ENCODE data around the gene ALG12.

The ALG12 gene

DNA sequence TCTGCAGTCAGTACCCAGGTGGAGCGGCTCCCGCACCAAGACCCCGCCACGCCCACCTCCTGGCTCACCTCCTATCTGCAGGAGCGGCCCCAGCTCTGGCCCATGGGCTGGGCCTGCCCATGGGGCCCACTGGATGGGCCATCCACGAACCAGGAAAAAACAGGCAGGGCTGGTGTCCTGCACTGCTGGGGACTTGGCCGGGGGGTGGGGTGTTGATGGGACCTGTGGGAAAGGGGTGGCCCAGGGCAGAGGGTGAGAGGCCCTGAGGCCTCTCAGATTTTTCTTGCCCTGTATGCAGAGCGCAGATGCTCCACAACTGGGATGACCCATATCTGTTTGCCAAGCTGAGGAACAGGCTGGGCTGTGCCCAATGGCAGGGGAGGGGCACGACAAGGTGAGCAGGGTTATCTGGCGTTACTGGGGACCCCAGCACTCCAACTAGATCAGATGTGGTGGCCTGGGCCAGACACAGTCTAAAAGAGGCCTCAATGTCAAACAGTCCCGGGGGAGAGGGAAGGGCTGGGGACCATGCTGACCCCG, 39.7 kb upstream of the ALG12 start:
- Histone ChIP-seq H3K4me1 (ENCODE audit: control insufficient read depth in 1 of 2, insufficient read depth in 2 of 2, low read length in 2 of 2) (peaks cover 26 to 34% of the 10 kb centered on the region in 2 experiments), H2BK12ac (ENCODE audit: low read length) (no peak overlapping the region), H3K18ac (ENCODE audit: low read length) (no peak overlapping the region), H3K4me3 (ENCODE audit: low read depth, low read length) (no peak overlapping the region), H3K9me3 (ENCODE audit: insufficient read depth, low read depth, low read length) (peaks cover 2% of the 10 kb centered on the region), H3K4me2 (ENCODE audit: low read length) (no peak overlapping the region), H2AFZ (ENCODE audit: insufficient read depth, low read length, poor library complexity) (no peak overlapping the region), H3K14ac (ENCODE audit: low read length) (peak overlapping the region; percentile 7), H2BK5ac (ENCODE audit: low read depth, low read length, poor library complexity) (no peak overlapping the region), H3K79me1 (ENCODE audit: low read length) (peaks cover 44% of the 10 kb centered on the region), H2BK120ac (ENCODE audit: insufficient read depth, low read length, poor library complexity) (peak overlapping the region; percentile 24), H4K12ac (ENCODE audit: low read depth, low read length) (no peak overlapping the region), H3K79me2 (ENCODE audit: control insufficient read depth, insufficient read depth, low read length, poor library complexity) (peaks cover 25% of the 10 kb centered on the region), H4K91ac (ENCODE audit: low read depth, low read length) (peak overlapping the region; percentile 40), H3K23ac (ENCODE audit: low read length) (no peak overlapping the region), H3K4ac (ENCODE audit: low read depth, low read length) (no peak overlapping the region), H4K8ac (ENCODE audit: low read depth, low read length) (no peak overlapping the region), H3K27me3 (ENCODE audit: insufficient read depth, low read length) (no peaks in the 10 kb centered on the region), H3K9ac (ENCODE audit: low read length) (no peak overlapping the region), H2AK5ac (ENCODE audit: low read length) (peak overlapping the region; percentile 67), H3K36me3 (ENCODE audit: control insufficient read depth in 1 of 2, insufficient read depth in 2 of 2, low read length in 2 of 2) (peaks cover 9 to 11% of the 10 kb centered on the region in 2 experiments), H3K27ac (ENCODE audit: low read depth, low read length) (no peak overlapping the region)
- no CpG with 5 or more reads among the region's 12 CpGs for WGBS (ENCODE audit: extremely low coverage, insufficient coverage, insufficient read length)
- no peak for DNase-seq

DNA sequence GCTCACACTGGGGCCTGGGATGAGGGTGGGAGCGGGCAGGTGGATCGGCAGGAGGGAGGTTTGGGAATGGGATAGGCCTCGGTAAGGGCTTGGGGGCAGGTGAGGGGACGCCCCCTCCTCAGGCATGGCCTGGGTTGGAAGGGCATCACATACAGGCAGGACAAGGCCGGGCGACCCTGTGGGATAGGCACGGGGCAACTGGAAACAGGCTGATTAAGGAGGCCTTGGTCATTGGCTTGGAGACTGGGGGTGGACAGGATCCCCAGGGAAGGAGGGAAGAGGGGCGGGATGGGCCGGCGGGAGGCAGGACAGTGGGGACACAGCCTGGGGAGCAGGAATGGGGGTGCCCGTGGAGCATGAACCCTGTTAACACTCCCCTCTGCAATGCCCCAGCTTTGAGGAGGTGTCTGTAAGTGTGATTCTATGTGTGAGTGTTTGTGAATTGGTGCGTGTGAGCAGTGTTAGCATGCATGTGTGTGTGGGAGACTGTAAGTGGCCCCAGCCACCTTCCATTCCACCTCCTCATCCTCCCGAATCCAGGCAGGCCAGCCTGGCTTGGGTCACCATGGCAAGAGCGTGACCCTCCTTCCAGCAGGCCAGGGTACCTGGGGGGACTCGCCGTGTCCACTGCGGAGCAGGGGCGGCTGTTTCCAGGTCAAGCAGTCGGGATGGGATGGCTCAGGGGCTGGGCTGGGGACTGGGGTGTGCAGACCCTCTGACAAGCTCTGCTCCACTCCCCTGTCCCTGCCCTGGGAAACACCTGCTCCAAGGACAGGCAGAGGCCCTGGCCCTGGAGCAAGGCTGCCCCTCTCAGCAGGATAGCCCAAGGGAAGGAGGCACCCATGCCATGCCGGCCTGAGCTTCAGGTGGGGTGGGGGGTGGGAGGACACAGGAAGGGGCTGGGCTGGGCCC, 38.9 kb upstream of the ALG12 start:
- peaks cover 28 to 36% of the 10 kb centered on the region in 2 experiments for H3K4me1 ChIP-seq (ENCODE audit: control insufficient read depth in 1 of 2, insufficient read depth in 2 of 2, low read length in 2 of 2)
- peaks cover 21% of the 10 kb centered on the region for H3K79me2 ChIP-seq (ENCODE audit: control insufficient read depth, insufficient read depth, low read length, poor library complexity)
- H3K18ac ChIP-seq (ENCODE audit: low read length): no peak overlapping the region
- no peak overlapping the region for H3K4me2 ChIP-seq (ENCODE audit: low read length)
- H2BK12ac ChIP-seq (ENCODE audit: low read length): peak overlapping the region; percentile 7
- no peak for DNase-seq
- H4K91ac ChIP-seq (ENCODE audit: low read depth, low read length): peak overlapping the region; percentile 7
- H3K23ac ChIP-seq (ENCODE audit: low read length): no peak overlapping the region
- no peak overlapping the region for H2BK5ac ChIP-seq (ENCODE audit: low read depth, low read length, poor library complexity)
- H4K12ac ChIP-seq (ENCODE audit: low read depth, low read length): no peak overlapping the region
- H3K4ac ChIP-seq (ENCODE audit: low read depth, low read length): no peak overlapping the region
- H2AFZ ChIP-seq (ENCODE audit: insufficient read depth, low read length, poor library complexity): no peak overlapping the region
- H2AK5ac ChIP-seq (ENCODE audit: low read length): peak overlapping the region; percentile 39
- peaks cover 4% of the 10 kb centered on the region for H3K9me3 ChIP-seq (ENCODE audit: insufficient read depth, low read depth, low read length)
- H3K27me3 ChIP-seq (ENCODE audit: insufficient read depth, low read length): no peaks in the 10 kb centered on the region
- no peak overlapping the region for H3K27ac ChIP-seq (ENCODE audit: low read depth, low read length)
- H3K14ac ChIP-seq (ENCODE audit: low read length): no peak overlapping the region
- no peak overlapping the region for H3K4me3 ChIP-seq (ENCODE audit: low read depth, low read length)
- no peak overlapping the region for H2BK120ac ChIP-seq (ENCODE audit: insufficient read depth, low read length, poor library complexity)
- H4K8ac ChIP-seq (ENCODE audit: low read depth, low read length): no peak overlapping the region
- peaks cover 3 to 6% of the 10 kb centered on the region in 2 experiments for H3K36me3 ChIP-seq (ENCODE audit: control insufficient read depth in 1 of 2, insufficient read depth in 2 of 2, low read length in 2 of 2)
- WGBS (ENCODE audit: extremely low coverage, insufficient coverage, insufficient read length): no CpG with 5 or more reads among the region's 20 CpGs
- peaks cover 45% of the 10 kb centered on the region for H3K79me1 ChIP-seq (ENCODE audit: low read length)
- no peak overlapping the region for H3K9ac ChIP-seq (ENCODE audit: low read length)

GRCh38 chr22:49956418-49956770, 38.2 kb upstream of the ALG12 start:
- WGBS (ENCODE audit: extremely low coverage, insufficient coverage, insufficient read length): no CpG with 5 or more reads among the region's 15 CpGs

DNA sequence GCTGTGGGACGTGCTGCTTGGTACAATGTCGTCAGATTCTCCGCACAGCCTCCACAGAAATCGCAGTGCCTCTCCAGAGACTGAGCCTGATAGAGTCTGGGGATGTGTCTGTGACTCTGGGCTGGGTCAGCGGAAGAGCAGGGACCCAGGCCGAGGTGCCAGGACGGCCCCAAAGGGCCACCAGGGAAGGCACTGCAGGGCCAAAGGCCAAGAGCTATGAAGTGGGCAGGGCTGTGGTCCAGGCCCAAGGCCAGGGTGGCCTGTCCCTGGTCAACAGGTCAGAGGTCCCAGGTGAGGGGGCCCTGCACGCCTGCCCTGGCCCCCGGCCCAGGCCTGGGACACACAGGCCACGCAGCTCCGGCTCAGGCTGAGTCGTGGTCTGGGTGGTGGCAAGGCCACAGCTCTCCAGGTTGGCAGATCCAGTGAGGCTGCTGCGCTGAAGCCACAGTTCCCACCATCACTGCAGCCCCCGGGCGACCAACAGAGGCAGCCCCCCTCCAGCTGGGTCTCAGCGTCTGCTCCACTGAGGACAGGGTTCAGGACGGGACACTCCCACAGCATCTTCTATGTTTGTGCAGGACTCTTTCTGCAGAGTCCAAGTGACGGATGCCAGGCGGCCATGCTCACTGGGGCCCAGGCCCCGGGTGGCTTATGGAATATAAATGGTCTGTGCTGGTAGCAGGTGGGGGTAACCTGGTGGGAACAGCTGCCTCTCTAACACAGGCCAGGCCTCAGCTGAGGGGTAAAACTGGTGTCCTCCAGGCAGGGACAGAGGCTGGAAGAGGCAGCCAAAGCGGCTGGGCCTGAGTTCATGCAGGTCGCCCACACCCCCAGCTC, 37.6 kb upstream of the ALG12 start:
- Histone ChIP-seq H3K27ac (ENCODE audit: low read depth, low read length) (no peak overlapping the region), H2BK120ac (ENCODE audit: insufficient read depth, low read length, poor library complexity) (no peak overlapping the region), H4K12ac (ENCODE audit: low read depth, low read length) (no peak overlapping the region), H3K79me1 (ENCODE audit: low read length) (peaks cover 46% of the 10 kb centered on the region), H3K9me3 (ENCODE audit: insufficient read depth, low read depth, low read length) (peaks cover 2% of the 10 kb centered on the region), H3K14ac (ENCODE audit: low read length) (no peak overlapping the region), H2AFZ (ENCODE audit: insufficient read depth, low read length, poor library complexity) (no peak overlapping the region), H3K4me2 (ENCODE audit: low read length) (no peak overlapping the region), H4K8ac (ENCODE audit: low read depth, low read length) (no peak overlapping the region), H3K4ac (ENCODE audit: low read depth, low read length) (no peak overlapping the region), H4K91ac (ENCODE audit: low read depth, low read length) (peak overlapping the region; percentile 52), H3K36me3 (ENCODE audit: control insufficient read depth in 1 of 2, insufficient read depth in 2 of 2, low read length in 2 of 2) (no peaks in the 10 kb centered on the region), H3K79me2 (ENCODE audit: control insufficient read depth, insufficient read depth, low read length, poor library complexity) (peaks cover 19% of the 10 kb centered on the region), H2AK5ac (ENCODE audit: low read length) (no peak overlapping the region), H3K4me1 (ENCODE audit: control insufficient read depth in 1 of 2, insufficient read depth in 2 of 2, low read length in 2 of 2) (peaks cover 40 to 49% of the 10 kb centered on the region in 2 experiments), H3K4me3 (ENCODE audit: low read depth, low read length) (no peak overlapping the region), H2BK12ac (ENCODE audit: low read length) (peak overlapping the region; percentile 42), H3K18ac (ENCODE audit: low read length) (no peak overlapping the region), H3K27me3 (ENCODE audit: insufficient read depth, low read length) (no peaks in the 10 kb centered on the region), H2BK5ac (ENCODE audit: low read depth, low read length, poor library complexity) (no peak overlapping the region), H3K9ac (ENCODE audit: low read length) (no peak overlapping the region), H3K23ac (ENCODE audit: low read length) (no peak overlapping the region)
- no CpG with 5 or more reads among the region's 22 CpGs for WGBS (ENCODE audit: extremely low coverage, insufficient coverage, insufficient read length)
- no peak for DNase-seq

More at GRCh38 chr22:49956418-49956770, 38.2 kb upstream of the ALG12 start:
- H3K36me3 ChIP-seq (ENCODE audit: control insufficient read depth in 1 of 2, insufficient read depth in 2 of 2, low read length in 2 of 2): no peaks in the 10 kb centered on the region
- H2AK5ac ChIP-seq (ENCODE audit: low read length): peak overlapping the region; percentile 26
- H3K4me2 ChIP-seq (ENCODE audit: low read length): no peak overlapping the region
- no peak overlapping the region for H2BK12ac ChIP-seq (ENCODE audit: low read length)
- H3K14ac ChIP-seq (ENCODE audit: low read length): no peak overlapping the region
- no peak overlapping the region for H4K8ac ChIP-seq (ENCODE audit: low read depth, low read length)
- H3K4ac ChIP-seq (ENCODE audit: low read depth, low read length): no peak overlapping the region
- H2AFZ ChIP-seq (ENCODE audit: insufficient read depth, low read length, poor library complexity): no peak overlapping the region
- no peak overlapping the region for H2BK120ac ChIP-seq (ENCODE audit: insufficient read depth, low read length, poor library complexity)
- no peak overlapping the region for H3K4me3 ChIP-seq (ENCODE audit: low read depth, low read length)
- no peak overlapping the region for H3K27ac ChIP-seq (ENCODE audit: low read depth, low read length)
- no peak overlapping the region for H4K91ac ChIP-seq (ENCODE audit: low read depth, low read length)
- H3K18ac ChIP-seq (ENCODE audit: low read length): no peak overlapping the region
- no peaks in the 10 kb centered on the region for H3K27me3 ChIP-seq (ENCODE audit: insufficient read depth, low read length)
- no peak overlapping the region for H3K9ac ChIP-seq (ENCODE audit: low read length)
- no peak overlapping the region for H2BK5ac ChIP-seq (ENCODE audit: low read depth, low read length, poor library complexity)
- peaks cover 2% of the 10 kb centered on the region for H3K9me3 ChIP-seq (ENCODE audit: insufficient read depth, low read depth, low read length)
- no peak overlapping the region for H3K23ac ChIP-seq (ENCODE audit: low read length)
- H3K79me1 ChIP-seq (ENCODE audit: low read length): peaks cover 46% of the 10 kb centered on the region
- no peak for DNase-seq
- H4K12ac ChIP-seq (ENCODE audit: low read depth, low read length): no peak overlapping the region
- peaks cover 22% of the 10 kb centered on the region for H3K79me2 ChIP-seq (ENCODE audit: control insufficient read depth, insufficient read depth, low read length, poor library complexity)
- H3K4me1 ChIP-seq (ENCODE audit: control insufficient read depth in 1 of 2, insufficient read depth in 2 of 2, low read length in 2 of 2): peaks cover 35 to 44% of the 10 kb centered on the region in 2 experiments
